Astrocyte of the spinal cord (primary cell): ENCODE data around the gene GGNBP2.

ENCODE experiments used
- DNase-seq: peaks from one replicate; pipeline ENCODE4 v3.0.0; 2011; ENCODE audit warnings: low read depth, low spot score
- H3K4me3 ChIP-seq: 2 replicates; pipeline ENCODE4 v1.5.1; 2011; ENCODE audit warnings: low read depth, mild to moderate bottlenecking, low read length, moderate library complexity
- CTCF ChIP-seq: IDR thresholded peaks from 2 replicates; pipeline ENCODE4 v1.5.1; 2012; ENCODE audit warnings: low read depth, mild to moderate bottlenecking, low read length, inconsistent platforms
- in situ Hi-C: cut with HindIII; loops from 2 replicates; pipeline ENCODE4 v1.10.0; 2017; ENCODE audit warnings: low sequenced_read_pairs

Gene GGNBP2

GRCh38 chr17:36613155-36613554 lies 68.4 kb downstream of the GGNBP2 start:
- TF ChIP-seq CTCF, result no peak
- no peak overlapping the region for H3K4me3 ChIP-seq
- no peak for DNase-seq
- in situ Hi-C loops, result no loop called here

- no peak for TF ChIP-seq CTCF
- DNase-seq, result no peak
- H3K4me3 ChIP-seq, result no peak overlapping the region
- in situ Hi-C loops, result no loop called here
Observed at GRCh38 chr17:36614081-36614480, 69.4 kb downstream of the GGNBP2 start.

- no peak for DNase-seq
- no peak for TF ChIP-seq CTCF
- in situ Hi-C loops, result no loop called here
- H3K4me3 ChIP-seq, result no peak overlapping the region
Observed at GRCh38 chr17:36614933-36615332, 70.2 kb downstream of the GGNBP2 start.

GRCh38 chr17:36616061-36617029 lies 71.6 kb downstream of the GGNBP2 start:
- TF ChIP-seq CTCF, result no peak
- in situ Hi-C loops, result no loop called here
- H3K4me3 ChIP-seq, result no peak overlapping the region
- DNase-seq, result no peak

GRCh38 chr17:36617773-36618172 lies 73.1 kb downstream of the GGNBP2 start:
- H3K4me3 ChIP-seq, result no peak overlapping the region
- no peak for DNase-seq
- no peak for TF ChIP-seq CTCF
- in situ Hi-C loops, result no loop called here

GRCh38 chr17:36623281-36623680 lies 78.6 kb downstream of the GGNBP2 start:
- in situ Hi-C loops, result no loop called here
- H3K4me3 ChIP-seq, result no peak overlapping the region
- DNase-seq, result no peak
- no peak for TF ChIP-seq CTCF
